Activated naive CD4-positive, alpha-beta T cell treated with anti-CD3 and anti-CD28 coated beads, Interleukin-2, amount 50 U/mL, for 24 hours (primary cell): ENCODE measurements around the gene DNAJB4.
"Not testable (repeated sequence)": the region's sequence is repeated elsewhere in the genome, so short reads cannot be mapped to it uniquely, and the experiment has no call there.

ENCODE experiments used
- H3K27ac Mint-ChIP-seq: one replicate; pipeline ENCODE4 v1.8.0; 2021; ENCODE audit warnings: mild to moderate bottlenecking, mixed read lengths
- H3K27me3 Mint-ChIP-seq: one replicate; pipeline ENCODE4 v1.8.0; 2021; ENCODE audit warnings: mixed read lengths
- H3K36me3 Mint-ChIP-seq: one replicate; pipeline ENCODE4 v1.8.0; 2021; ENCODE audit warnings: mixed read lengths
- H3K4me1 Mint-ChIP-seq: one replicate; pipeline ENCODE4 v1.8.0; 2021; ENCODE audit warnings: mixed read lengths
- H3K4me3 Mint-ChIP-seq: one replicate; pipeline ENCODE4 v1.8.0; 2021; ENCODE audit warnings: mild to moderate bottlenecking, mixed read lengths
- H3K9me3 Mint-ChIP-seq: one replicate; pipeline ENCODE4 v1.8.0; 2021; ENCODE audit warnings: mixed read lengths

DNAJB4 gene

DNA sequence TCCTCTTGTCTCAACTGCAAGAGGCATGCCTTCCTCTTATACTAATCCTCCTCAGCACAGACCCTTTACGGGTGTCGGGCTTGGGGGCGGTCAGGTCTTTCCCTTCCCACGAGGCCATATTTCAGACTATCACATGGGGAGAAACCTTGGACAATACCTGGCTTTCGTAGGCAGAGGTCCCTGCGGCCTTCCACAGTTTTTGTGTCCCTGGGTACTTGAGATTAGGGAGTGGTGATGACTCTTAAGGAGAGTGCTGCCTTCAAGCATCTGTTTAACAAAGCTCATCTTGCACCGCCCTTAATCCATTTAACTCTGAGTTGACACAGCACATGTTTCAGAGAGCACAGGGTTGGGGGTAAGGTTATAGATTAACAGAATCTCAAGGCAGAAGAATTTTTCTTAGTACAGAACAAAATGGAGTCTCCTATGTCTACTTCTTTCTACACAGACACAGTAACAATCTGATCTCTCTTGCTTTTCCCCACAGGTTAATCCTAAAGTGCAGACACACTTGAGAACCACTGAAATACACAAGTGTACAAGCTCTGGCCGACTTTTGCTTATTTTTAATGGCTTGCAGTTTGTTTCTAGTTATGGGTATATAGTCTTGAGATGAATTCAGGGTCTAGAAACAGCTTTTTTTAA, 21.3 kb upstream of the DNAJB4 start:
- peak overlapping the region; percentile 59 for H3K27ac Mint-ChIP-seq
- H3K27me3 Mint-ChIP-seq, H3K36me3 Mint-ChIP-seq, H3K9me3 Mint-ChIP-seq, H3K4me3 Mint-ChIP-seq: not testable (repeated sequence)
- H3K4me1 Mint-ChIP-seq, result peaks cover 60% of the 10 kb centered on the region

DNA sequence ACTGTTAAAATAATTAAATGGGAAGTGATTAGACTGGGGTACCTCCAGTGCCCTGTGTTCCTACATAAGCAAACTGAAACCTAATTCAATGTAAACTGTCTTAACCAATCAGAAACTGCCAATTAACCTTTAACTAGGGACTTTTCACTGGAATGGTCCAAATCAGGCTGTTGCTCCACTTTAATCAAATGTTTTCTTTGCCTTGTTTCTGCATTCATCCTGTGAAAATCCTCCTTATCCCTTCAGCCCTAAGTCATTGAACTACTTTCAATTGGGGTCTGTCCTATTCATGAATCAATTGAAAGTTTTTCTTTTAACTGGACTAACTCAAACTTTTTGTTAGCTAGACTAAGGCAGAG, 20.8 kb upstream of the DNAJB4 start:
- Mint-ChIP-seq H3K4me3 (no peak overlapping the region), H3K4me1 (peaks cover 65% of the 10 kb centered on the region), H3K36me3 (peaks cover 9% of the 10 kb centered on the region), H3K27me3 (no peaks in the 10 kb centered on the region), H3K27ac (peak overlapping the region; percentile 59), H3K9me3 (no peaks in the 10 kb centered on the region)

DNA sequence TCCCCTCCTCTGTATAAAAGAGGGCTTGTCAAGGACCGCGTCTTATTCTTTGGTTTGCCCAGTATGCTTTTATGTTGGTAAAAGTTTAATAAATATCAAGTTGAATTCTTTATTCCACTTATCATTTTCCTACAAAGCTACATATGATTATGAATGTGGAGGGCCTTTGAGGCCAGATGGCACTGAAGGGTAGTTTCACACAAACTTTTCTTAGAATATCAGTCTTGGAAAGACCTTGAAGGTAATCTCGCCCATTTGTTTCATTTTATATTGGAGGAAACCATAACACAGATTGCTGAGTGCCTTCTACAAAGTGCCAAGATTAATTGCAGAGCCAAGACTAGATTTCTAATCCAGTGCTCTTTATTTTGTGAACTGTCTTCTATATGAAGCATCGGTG, 20.1 kb upstream of the DNAJB4 start:
- Mint-ChIP-seq H3K27ac (peak overlapping the region; percentile 49), H3K36me3 (peaks cover 9% of the 10 kb centered on the region), H3K9me3 (no peaks in the 10 kb centered on the region), H3K4me1 (peaks cover 71% of the 10 kb centered on the region), H3K27me3 (no peaks in the 10 kb centered on the region), H3K4me3 (no peak overlapping the region)

DNA sequence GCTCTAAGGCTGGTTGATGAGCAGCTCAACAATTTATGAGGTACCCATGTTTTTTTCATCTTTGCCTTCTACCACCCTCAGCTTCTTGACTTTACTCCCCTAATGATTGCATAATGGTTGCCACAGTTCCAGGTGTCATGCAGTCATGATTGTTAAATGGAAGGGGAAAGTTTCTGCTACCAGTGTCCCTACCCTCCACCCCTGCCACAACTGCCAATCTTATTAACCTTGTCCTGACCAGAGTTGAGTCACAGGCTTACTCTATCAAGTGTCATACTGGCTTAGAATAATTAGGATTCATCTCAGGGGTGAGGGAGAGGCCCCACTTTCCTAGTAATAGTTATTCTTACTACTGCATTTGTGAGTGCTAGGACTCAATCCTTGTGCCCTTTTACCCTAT, 17.9 kb upstream of the DNAJB4 start:
- Mint-ChIP-seq H3K9me3 (no peaks in the 10 kb centered on the region), H3K27ac (no peak overlapping the region), H3K27me3 (no peaks in the 10 kb centered on the region), H3K4me1 (peaks cover 70% of the 10 kb centered on the region), H3K4me3 (no peak overlapping the region), H3K36me3 (peaks cover 6% of the 10 kb centered on the region)

DNA sequence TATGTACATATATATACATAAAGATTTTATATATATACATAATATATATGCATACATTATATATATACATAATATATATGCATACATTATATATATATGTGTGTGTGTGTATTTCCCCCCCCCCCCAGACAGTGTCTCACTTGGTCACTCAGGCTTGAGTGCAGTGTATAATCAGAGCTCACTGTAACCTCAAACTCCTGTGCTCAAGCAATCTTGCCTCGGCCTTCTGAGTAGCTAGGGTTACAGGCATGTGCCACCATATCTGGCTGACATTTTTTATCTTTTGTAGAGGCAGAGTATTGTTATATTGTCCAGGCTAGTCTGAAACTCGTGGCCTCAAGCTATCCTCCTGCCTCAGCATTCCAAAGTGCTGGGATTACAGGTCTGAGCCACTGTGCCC, 16.8 kb upstream of the DNAJB4 start:
- Mint-ChIP-seq H3K36me3 (peaks cover 6% of the 10 kb centered on the region), H3K4me1 (peaks cover 67% of the 10 kb centered on the region), H3K9me3 (no peaks in the 10 kb centered on the region), H3K27me3 (no peaks in the 10 kb centered on the region), H3K27ac (no peak overlapping the region), H3K4me3 (no peak overlapping the region)

DNA sequence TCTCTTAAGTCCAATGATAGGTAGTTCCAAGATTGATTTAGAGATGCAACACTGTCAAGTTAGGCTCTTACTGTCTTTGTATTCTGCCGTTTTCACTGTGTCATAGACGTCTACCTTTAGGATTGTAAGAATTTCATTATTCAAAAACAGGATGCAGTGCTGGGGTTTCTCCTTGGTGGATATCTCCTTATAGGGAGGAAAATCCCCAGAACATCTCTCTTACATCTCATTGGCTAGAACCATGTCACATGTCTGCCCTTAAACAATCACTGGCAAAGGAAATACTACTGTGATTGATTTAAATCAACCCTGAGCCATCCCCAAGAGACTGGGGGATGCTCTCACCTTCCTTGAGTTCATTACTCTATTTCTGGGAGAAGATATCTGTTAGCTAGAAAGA, 15.0 kb upstream of the DNAJB4 start:
- no peak overlapping the region for H3K4me3 Mint-ChIP-seq
- no peaks in the 10 kb centered on the region for H3K9me3 Mint-ChIP-seq
- H3K36me3 Mint-ChIP-seq, result peaks cover 7% of the 10 kb centered on the region
- H3K27ac Mint-ChIP-seq, result peak overlapping the region; percentile 20
- H3K4me1 Mint-ChIP-seq, result peaks cover 55% of the 10 kb centered on the region
- H3K27me3 Mint-ChIP-seq, result no peaks in the 10 kb centered on the region

DNA sequence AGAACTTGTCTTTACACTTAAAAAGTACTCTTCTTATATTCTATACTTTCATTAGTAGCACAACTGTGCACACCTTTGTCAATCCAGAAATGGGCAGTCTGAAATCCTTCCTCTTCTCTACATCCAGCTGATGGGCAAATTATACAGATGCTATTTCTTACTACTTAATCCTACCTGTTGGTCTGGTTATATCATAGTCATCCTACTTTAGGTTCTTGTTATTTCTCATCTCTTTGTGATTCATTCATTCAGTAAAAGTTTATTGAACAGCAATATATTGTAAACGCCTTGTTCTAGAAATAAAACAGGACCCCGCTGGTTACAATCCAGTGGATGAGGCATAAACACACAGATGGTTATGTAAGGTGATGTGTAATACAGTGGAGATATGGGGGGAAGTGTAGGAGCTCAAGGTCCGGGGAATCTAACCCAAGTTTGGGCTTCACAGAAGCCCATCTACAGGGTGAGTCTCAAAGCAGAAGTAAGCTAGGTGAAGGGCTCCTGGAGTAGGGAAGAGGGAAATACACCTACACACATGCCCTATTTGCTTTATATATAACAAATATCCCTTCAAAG, 14.0 kb upstream of the DNAJB4 start:
- H3K27me3 Mint-ChIP-seq, result no peaks in the 10 kb centered on the region
- H3K4me1 Mint-ChIP-seq, result peaks cover 51% of the 10 kb centered on the region
- H3K9me3 Mint-ChIP-seq, result no peaks in the 10 kb centered on the region
- H3K27ac Mint-ChIP-seq, result no peak overlapping the region
- H3K36me3 Mint-ChIP-seq, result peaks cover 7% of the 10 kb centered on the region
- H3K4me3 Mint-ChIP-seq, result no peak overlapping the region

DNA sequence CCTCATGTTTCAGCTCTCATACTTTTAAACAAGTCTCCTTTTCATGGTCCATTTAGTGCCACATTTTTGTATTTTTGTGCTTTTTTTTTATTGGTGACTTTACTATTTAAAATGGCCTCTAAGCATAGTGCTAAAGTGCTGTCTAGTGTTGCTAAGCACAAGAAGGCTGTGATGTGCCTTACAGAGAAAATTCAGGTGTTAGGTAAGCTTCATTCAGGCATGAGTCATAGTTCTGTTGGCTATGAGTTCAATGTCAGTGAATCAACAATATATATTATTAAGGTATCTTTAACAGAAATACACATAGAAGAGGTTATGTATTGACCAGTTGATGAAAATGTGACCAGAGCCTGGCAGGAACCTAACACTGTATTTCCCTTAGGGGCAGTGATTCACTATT, 13.1 kb upstream of the DNAJB4 start:
- Mint-ChIP-seq H3K36me3 (peaks cover 4% of the 10 kb centered on the region), H3K27me3 (no peaks in the 10 kb centered on the region), H3K27ac (no peak overlapping the region), H3K4me1 (peaks cover 42% of the 10 kb centered on the region), H3K9me3 (no peaks in the 10 kb centered on the region), H3K4me3 (no peak overlapping the region)

DNA sequence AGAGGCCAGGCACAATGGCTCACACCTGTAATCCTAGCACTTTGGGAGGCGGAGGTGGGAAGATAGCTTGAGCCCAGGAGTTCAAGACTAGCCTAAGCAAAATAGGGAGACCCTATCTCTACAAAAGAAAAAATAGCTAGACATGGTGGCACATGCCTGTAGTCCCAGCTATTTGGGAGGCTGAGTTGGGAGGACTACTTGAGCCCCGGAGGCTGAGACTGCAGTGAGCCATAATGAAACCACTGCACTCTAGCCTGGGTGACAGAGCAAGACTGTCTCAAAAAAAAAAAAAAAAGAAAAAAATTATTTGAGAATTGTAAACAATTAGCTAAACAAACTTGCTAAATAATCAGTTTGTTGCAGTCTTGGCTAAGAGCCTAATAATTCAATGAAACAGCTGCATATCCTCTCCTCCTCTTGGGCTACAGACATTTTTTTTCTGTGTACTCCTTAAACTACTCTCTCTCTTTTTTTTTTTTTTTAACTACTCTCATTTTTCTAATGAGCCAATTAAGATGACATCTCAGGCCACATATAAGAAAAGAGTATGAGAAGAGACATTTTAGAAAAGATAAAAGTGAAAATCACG, 10.5 kb upstream of the DNAJB4 start:
- Mint-ChIP-seq H3K36me3 (peaks cover 5% of the 10 kb centered on the region), H3K4me3 (no peak overlapping the region), H3K4me1 (peaks cover 21% of the 10 kb centered on the region), H3K9me3 (no peaks in the 10 kb centered on the region), H3K27me3 (no peaks in the 10 kb centered on the region), H3K27ac (no peak overlapping the region)

DNA sequence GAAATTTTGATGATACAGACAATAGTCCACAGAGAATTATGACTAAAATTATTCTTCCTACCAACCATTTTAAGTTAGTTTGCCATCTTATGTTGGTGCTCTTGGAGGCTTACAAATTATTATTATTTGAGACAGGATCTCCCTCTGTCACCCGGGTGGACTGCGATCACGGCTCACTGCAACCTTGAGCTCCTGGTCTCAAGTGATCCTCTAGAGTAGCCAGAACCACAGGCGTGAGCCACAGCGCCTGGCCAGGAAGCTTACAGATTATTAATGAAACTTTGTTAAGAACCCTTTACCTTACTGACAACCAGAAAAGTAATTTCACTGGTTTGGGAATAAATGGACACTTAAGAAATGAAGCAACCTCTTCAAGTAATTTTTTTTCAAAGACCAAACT, 8.0 kb upstream of the DNAJB4 start:
- H3K9me3 Mint-ChIP-seq, result no peaks in the 10 kb centered on the region

DNA sequence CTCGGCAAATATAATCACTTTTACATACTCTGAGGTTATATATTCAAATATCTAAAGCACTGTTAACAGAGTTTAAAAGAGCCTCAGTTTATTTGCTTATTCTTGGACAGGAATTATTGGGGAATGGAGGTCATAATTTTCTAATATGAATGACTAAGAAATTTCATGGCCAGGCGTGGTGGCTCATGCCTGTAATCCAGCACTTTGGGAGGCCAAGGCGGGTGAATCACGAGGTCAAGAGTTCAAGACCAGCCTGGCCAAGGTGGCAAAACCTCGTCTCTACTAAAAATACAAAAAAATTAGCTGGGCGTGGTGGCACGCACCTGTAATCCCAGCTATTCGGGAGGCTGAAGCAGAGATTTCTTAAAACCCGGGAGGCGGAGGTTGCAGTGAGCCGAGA, 4.2 kb upstream of the DNAJB4 start:
- Mint-ChIP-seq H3K4me1 (peaks cover 28% of the 10 kb centered on the region), H3K27ac (peak overlapping the region; percentile 23)
- H3K27me3 Mint-ChIP-seq, H3K36me3 Mint-ChIP-seq, H3K9me3 Mint-ChIP-seq, H3K4me3 Mint-ChIP-seq: not testable (repeated sequence)

More for the DNA sequence above, 8.0 kb upstream of the DNAJB4 start:
- Mint-ChIP-seq H3K36me3 (peaks cover 5% of the 10 kb centered on the region), H3K4me1 (peaks cover 12% of the 10 kb centered on the region), H3K27ac (no peak overlapping the region), H3K4me3 (no peak overlapping the region), H3K27me3 (no peaks in the 10 kb centered on the region)

DNA sequence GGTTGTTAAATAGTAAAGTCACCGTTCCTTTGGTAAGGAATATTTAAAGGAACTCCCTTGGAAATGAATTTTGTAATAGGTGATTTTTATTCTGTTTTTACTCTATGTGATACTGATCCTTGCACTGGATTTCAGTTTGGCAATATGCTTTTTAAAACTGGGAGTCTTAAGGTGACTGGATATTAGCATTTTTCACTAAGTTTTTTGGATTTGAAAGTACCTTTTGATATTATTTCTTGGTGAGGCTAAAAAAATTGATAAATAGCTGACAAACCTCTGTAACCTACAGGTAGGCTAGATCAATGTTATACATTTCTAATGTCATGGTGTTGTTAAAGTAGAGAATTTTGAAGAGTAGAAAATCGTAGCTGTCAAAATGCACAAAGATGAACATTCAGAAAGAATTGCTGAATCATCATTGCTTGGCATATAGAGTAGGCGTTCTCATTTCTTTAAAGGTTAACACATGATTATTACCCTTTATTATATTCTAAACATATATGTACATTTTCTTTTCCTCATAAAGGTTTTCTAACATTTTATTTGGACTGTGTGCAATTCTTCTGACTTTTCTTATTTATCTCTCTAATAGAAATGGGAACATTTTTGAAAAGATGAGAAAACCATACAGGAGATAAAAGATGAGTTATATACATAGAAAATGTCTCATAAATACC, 1.5 kb upstream of the DNAJB4 start:
- Mint-ChIP-seq H3K36me3 (no peaks in the 10 kb centered on the region), H3K27ac (peak overlapping the region; percentile 53), H3K4me1 (peaks cover 48% of the 10 kb centered on the region), H3K9me3 (no peaks in the 10 kb centered on the region), H3K4me3 (peak overlapping the region; percentile 59), H3K27me3 (no peaks in the 10 kb centered on the region)

DNA sequence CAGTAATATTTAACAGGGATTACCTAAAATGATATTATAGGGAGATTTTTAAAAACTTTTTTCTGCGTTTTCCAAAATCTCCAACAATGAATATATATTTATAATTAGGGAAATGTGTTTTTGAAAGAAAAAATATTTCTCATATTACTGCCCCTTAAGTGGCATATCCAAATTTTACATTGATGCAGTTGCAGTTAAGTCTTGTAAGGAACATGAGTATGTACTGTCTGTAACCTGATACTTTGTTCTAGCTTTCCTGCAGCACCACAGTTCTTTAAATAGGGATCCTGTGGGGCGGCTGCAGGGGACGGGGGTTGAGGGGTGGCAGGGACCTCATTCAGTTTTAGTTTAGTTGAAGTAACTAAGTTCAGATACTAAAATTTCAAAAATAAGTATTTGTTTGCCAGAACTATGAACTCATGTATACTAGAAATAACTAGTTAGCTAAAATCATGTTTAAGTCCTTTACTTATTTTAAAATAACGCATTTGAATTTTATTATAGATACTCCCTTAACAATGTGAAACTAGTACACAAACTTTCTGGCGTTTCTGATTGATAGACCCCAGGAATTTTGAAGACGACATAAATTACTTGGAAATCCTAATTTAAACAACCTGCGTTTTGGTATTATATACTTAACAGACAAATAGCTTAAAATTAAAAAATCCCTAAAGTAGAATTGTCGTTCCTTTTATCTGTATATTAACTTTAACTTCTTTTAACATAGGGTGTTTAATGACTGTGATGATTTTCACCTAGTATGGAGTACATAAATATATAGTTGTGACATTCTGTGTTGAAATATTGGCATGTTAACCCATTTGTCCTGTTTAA, 639 bp upstream of the DNAJB4 start:
- H3K4me1 Mint-ChIP-seq, result peaks cover 53% of the 10 kb centered on the region
- no peaks in the 10 kb centered on the region for H3K27me3 Mint-ChIP-seq
- no peaks in the 10 kb centered on the region for H3K9me3 Mint-ChIP-seq
- peak overlapping the region; percentile 94 for H3K4me3 Mint-ChIP-seq
- H3K27ac Mint-ChIP-seq, result peak overlapping the region; percentile 100
- H3K36me3 Mint-ChIP-seq, result no peaks in the 10 kb centered on the region

DNA sequence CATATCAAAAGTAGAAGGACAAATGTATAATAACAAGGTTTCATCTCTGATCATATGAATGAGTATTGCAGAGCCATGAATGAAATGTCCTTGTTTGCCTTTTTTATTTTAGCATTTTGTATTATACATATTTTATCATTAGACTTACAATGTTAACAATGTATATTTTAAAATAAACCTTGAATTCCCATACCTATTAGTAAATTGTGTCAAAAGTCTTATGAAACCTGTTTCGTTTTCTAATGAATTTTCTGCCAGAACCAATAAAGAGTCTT, 646 bp downstream of the DNAJB4 start:
- Mint-ChIP-seq H3K27me3 (no peaks in the 10 kb centered on the region), H3K36me3 (no peaks in the 10 kb centered on the region), H3K4me3 (peak overlapping the region; percentile 94), H3K27ac (peak overlapping the region; percentile 100), H3K9me3 (no peaks in the 10 kb centered on the region), H3K4me1 (peaks cover 53% of the 10 kb centered on the region)

DNA sequence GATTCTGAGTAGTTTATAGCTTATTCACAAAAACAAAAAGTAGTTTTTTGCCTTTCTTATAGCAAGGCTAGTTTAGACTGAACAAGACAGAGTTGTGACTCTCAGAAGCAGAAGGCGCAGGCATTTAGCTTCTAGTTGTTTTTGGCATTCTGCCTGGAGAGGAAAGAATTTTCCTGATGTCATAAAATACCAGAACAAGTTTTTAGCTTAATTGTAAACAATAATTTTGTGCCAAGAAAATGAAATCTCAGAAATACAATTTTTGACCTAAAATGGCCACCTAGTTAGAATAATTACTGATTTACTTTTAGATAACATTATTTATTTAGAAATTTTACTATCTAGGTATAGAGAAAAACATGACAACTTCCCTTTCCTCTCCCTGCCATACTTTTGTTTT, 1.0 kb downstream of the DNAJB4 start:
- Mint-ChIP-seq H3K4me1 (peaks cover 56% of the 10 kb centered on the region), H3K27me3 (no peaks in the 10 kb centered on the region), H3K9me3 (no peaks in the 10 kb centered on the region), H3K27ac (no peak overlapping the region), H3K4me3 (peak overlapping the region; percentile 94), H3K36me3 (no peaks in the 10 kb centered on the region)

DNA sequence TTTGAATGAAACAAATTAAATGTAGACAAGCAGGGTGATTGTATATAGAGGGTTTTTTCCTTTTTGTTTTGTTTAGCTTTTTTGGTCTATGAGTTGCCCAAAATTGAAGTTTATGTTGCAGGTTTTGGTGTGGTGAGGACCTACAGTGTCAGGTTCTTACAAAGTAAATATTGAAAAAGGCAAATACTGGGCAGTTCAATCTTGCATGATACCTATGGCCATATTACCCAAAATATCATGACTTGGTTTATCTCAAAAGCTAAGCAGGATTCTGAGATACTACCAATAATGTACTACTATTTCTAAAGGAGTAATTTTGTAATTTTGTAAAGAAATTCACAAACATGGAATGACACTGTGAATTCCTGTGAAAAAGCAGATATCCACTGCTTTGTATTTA, 1.8 kb downstream of the DNAJB4 start:
- Mint-ChIP-seq H3K27ac (no peak overlapping the region), H3K4me1 (peaks cover 60% of the 10 kb centered on the region), H3K9me3 (no peaks in the 10 kb centered on the region), H3K27me3 (no peaks in the 10 kb centered on the region), H3K36me3 (no peaks in the 10 kb centered on the region), H3K4me3 (peak overlapping the region; percentile 94)
